ENCODE measurements around the gene WDR4.
"Not testable (repeated sequence)": the region's sequence is repeated elsewhere in the genome, so short reads cannot be mapped to it uniquely, and the experiment has no call there.

The WDR4 gene

DNA sequence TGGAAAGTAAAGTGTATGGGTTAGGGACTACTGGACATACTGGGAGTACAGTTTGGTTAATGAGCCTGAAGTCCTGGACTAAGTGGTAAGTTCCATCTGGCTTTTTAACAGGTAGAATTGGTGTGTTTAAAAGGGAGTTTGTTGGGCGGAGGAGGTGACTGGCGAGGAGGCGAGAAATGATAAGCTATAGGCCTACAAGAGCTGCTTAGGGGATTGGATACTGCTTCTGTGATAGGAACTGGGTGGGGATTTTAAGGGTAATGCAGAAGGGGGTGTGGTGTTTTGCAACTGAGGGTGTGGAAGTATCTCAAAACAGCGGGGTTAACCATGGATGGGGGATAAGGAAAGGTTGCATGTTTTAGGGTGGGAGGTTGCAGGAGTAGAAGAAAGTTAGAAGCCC lies 42.6 kb upstream of the WDR4 start:
- TF ChIP-seq CTCF (IDR thresholded peaks at IDR 0.05; ENCODE audit: control insufficient read depth, insufficient read depth, low read depth, low read length, missing control alignments) = no peak
- no peak overlapping the region for H3K4me3 ChIP-seq (ENCODE audit: control insufficient read depth, low read depth, low read length)
- no peak for DNase-seq (ENCODE audit: low read depth)

DNA sequence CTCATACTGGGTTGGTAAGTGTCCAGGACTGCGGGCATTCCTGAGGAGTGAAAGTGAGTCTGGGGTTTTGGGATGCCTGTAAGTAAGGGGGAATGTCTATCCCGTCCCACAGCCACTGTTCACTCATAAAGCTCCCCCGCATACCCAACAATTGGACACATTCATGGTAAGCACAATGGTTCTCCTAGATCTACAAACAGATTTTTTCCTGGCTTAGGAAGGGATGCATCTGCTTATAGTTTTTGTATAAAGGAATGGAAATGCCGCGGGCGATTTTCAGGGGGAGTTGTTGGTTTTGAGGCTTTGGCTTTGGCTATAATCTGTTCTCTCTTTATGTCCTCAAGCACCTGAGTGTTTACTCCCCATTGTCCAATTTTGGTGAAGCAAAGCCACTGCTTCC lies 39.0 kb upstream of the WDR4 start:
- H3K4me3 ChIP-seq (ENCODE audit: control insufficient read depth, low read depth, low read length) = no peak overlapping the region
- TF ChIP-seq CTCF (IDR thresholded peaks at IDR 0.05; ENCODE audit: control insufficient read depth, insufficient read depth, low read depth, low read length, missing control alignments) = no peak

GRCh38 chr21:42913476-42913875 lies 34.1 kb upstream of the WDR4 start:
- no peak for TF ChIP-seq CTCF (IDR thresholded peaks at IDR 0.05; ENCODE audit: control insufficient read depth, insufficient read depth, low read depth, low read length, missing control alignments)
- DNase-seq (ENCODE audit: low read depth) = no peak
- H3K4me3 ChIP-seq (ENCODE audit: control insufficient read depth, low read depth, low read length) = no peak overlapping the region

More for the DNA sequence above, 39.0 kb upstream of the WDR4 start:
- DNase-seq (ENCODE audit: low read depth) = no peak

- DNase-seq (ENCODE audit: low read depth); H3K4me3 ChIP-seq (ENCODE audit: control insufficient read depth, low read depth, low read length): not testable (repeated sequence)
Measured at GRCh38 chr21:42911920-42912319, 32.6 kb upstream of the WDR4 start.

GRCh38 chr21:42908484-42908883 lies 29.1 kb upstream of the WDR4 start:
- DNase-seq (ENCODE audit: low read depth); H3K4me3 ChIP-seq (ENCODE audit: control insufficient read depth, low read depth, low read length): not testable (repeated sequence)

- no peak for DNase-seq (ENCODE audit: low read depth)
- no peak for TF ChIP-seq CTCF (IDR thresholded peaks at IDR 0.05; ENCODE audit: control insufficient read depth, insufficient read depth, low read depth, low read length, missing control alignments)
- H3K4me3 ChIP-seq (ENCODE audit: control insufficient read depth, low read depth, low read length) = no peak overlapping the region
Measured at GRCh38 chr21:42906233-42906632, 26.9 kb upstream of the WDR4 start.

DNA sequence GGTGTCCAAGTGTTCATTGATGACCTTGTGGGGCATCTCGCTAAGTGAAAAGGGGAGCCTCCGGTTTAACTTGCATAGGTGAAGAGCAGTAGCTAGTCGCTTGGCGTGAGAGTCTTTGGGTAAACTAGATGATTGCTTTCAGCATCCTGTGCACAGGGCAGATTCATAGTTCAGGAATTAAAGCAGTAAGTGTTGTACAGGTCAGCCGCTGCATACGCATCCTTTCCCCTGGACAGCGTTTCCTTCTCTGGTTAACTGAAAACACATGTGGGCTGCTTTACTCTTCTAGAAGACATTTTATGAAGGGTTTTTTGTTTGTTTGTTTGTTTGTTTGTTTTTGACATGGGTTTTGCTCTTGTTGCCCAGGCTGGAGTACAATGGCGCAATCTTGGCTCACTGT lies 25.9 kb upstream of the WDR4 start:
- H3K4me3 ChIP-seq (ENCODE audit: control insufficient read depth, low read depth, low read length) = no peak overlapping the region
- no peak for DNase-seq (ENCODE audit: low read depth)
- TF ChIP-seq CTCF (IDR thresholded peaks at IDR 0.05; ENCODE audit: control insufficient read depth, insufficient read depth, low read depth, low read length, missing control alignments) = no peak

GRCh38 chr21:42903817-42904216 lies 24.5 kb upstream of the WDR4 start:
- no peak for TF ChIP-seq CTCF (IDR thresholded peaks at IDR 0.05; ENCODE audit: control insufficient read depth, insufficient read depth, low read depth, low read length, missing control alignments)

More at GRCh38 chr21:42903817-42904216, 24.5 kb upstream of the WDR4 start:
- DNase-seq (ENCODE audit: low read depth) = no peak
- no peak overlapping the region for H3K4me3 ChIP-seq (ENCODE audit: control insufficient read depth, low read depth, low read length)
